DOHH2 (cell line): Measurements from ENCODE around the gene KLHL41.

Experiments
- H3F3A ChIP-seq: fragments of 200-600 bp; sonication (generic), shearing (Covaris generic); 2 replicates; pipeline ENCODE4 v1.6.0; 2016; ENCODE audit warnings: antibody characterized with exemption, mild to moderate bottlenecking; ENCODE audit not compliant: control insufficient read depth, insufficient read depth
- H3K27ac ChIP-seq: fragments of 200-600 bp; sonication (generic); 2 replicates; pipeline ENCODE4 v1.5.1; 2014; ENCODE audit warnings: low read depth, mild to moderate bottlenecking, low read length, moderate library complexity
- H3K27me3 ChIP-seq: fragments of 200-600 bp; sonication (generic); 2 replicates; pipeline ENCODE4 v1.6.1; 2014; ENCODE audit warnings: mild to moderate bottlenecking, low read length, mixed read lengths; ENCODE audit not compliant: control insufficient read depth
- H3K36me3 ChIP-seq: fragments of 200-600 bp; sonication (generic); 2 replicates; pipeline ENCODE4 v1.6.1; 2014; ENCODE audit warnings: mild to moderate bottlenecking, low read length, moderate library complexity, mixed read lengths; ENCODE audit not compliant: control insufficient read depth
- H3K4me1 ChIP-seq: fragments of 200-600 bp; sonication (generic); 2 replicates; pipeline ENCODE4 v1.6.1; 2014; ENCODE audit warnings: mild to moderate bottlenecking, low read length, mixed read lengths; ENCODE audit not compliant: control insufficient read depth
- H3K4me2 ChIP-seq: fragments of 200-600 bp; sonication (generic); 2 replicates; pipeline ENCODE4 v1.6.0; 2014; ENCODE audit warnings: mild to moderate bottlenecking, low read length, moderate library complexity
- H3K4me3 ChIP-seq: fragments of 200-600 bp; sonication (generic); 2 replicates; pipeline ENCODE4 v1.5.1; 2014; ENCODE audit warnings: mild to moderate bottlenecking, low read length, mixed read lengths
- H3K79me2 ChIP-seq: fragments of 200-600 bp; sonication (generic); 2 replicates; pipeline ENCODE4 v1.6.1; 2014; ENCODE audit warnings: mild to moderate bottlenecking, low read length, mixed read lengths; ENCODE audit not compliant: control insufficient read depth
- H3K9me2 ChIP-seq: fragments of 200-600 bp; sonication (generic); replicated peaks from 2 replicates; pipeline ENCODE4 v1.6.1; 2014; ENCODE audit warnings: mild to moderate bottlenecking, low read length, mixed read lengths; ENCODE audit not compliant: control insufficient read depth
- H3K9me3 ChIP-seq: fragments of 200-600 bp; sonication (generic); 2 replicates; pipeline ENCODE4 v1.6.1; 2014; ENCODE audit warnings: antibody characterized with exemption, low read length, mixed read lengths; ENCODE audit not compliant: control insufficient read depth, insufficient read depth
- H4K20me1 ChIP-seq: fragments of 200-600 bp; sonication (generic); 2 replicates; pipeline ENCODE4 v1.6.0; 2014; ENCODE audit warnings: low read depth, mild to moderate bottlenecking, antibody characterized with exemption, low read length, moderate library complexity; ENCODE audit not compliant: control insufficient read depth, insufficient read depth
- EZH2phosphoT487 ChIP-seq: fragments of 200-600 bp; sonication (generic); IDR thresholded peaks from 2 replicates; pipeline ENCODE4 v1.6.1; 2017; ENCODE audit warnings: borderline replicate concordance, mild to moderate bottlenecking, antibody characterized with exemption, low read length, moderate library complexity, mixed read lengths
- TF ChIP-seq, protein P1 (sequence below): fragments of 200-600 bp; sonication (generic); IDR thresholded peaks from one replicate; pipeline ENCODE4 v1.5.1; 2014; ENCODE audit warnings: antibody characterized with exemption, mild to moderate bottlenecking, low read depth, low read length; ENCODE audit not compliant: poor library complexity, severe bottlenecking

Gene KLHL41

DNA sequence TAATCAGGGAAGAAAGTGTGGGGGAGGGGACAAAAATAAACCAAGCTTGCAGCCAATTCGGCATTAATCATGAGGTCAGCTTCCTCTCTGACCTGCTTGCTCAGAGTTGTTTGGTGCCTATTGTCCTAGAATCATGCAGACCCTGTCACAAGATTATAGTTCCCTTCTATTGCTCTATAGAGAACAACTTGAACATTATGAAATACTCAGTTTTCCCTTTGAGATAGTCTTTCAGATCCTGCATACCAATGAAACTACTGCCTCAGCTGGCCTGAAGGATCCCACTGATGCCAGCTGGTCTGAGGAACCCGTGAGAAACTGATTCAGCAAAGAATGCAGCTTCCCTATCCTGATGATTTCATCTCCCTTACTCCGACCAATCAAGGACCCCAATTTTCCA is 31.2 kb upstream of the KLHL41 start:
- H3F3A ChIP-seq = no peaks in the 10 kb centered on the region
- H3K9me3 ChIP-seq = no peaks in the 10 kb centered on the region
- peaks cover 12% of the 10 kb centered on the region for H3K4me1 ChIP-seq
- no peaks in the 10 kb centered on the region for H4K20me1 ChIP-seq
- H3K27ac ChIP-seq = no peak overlapping the region
- no peaks in the 10 kb centered on the region for H3K36me3 ChIP-seq
- TF ChIP-seq, protein P1, sequence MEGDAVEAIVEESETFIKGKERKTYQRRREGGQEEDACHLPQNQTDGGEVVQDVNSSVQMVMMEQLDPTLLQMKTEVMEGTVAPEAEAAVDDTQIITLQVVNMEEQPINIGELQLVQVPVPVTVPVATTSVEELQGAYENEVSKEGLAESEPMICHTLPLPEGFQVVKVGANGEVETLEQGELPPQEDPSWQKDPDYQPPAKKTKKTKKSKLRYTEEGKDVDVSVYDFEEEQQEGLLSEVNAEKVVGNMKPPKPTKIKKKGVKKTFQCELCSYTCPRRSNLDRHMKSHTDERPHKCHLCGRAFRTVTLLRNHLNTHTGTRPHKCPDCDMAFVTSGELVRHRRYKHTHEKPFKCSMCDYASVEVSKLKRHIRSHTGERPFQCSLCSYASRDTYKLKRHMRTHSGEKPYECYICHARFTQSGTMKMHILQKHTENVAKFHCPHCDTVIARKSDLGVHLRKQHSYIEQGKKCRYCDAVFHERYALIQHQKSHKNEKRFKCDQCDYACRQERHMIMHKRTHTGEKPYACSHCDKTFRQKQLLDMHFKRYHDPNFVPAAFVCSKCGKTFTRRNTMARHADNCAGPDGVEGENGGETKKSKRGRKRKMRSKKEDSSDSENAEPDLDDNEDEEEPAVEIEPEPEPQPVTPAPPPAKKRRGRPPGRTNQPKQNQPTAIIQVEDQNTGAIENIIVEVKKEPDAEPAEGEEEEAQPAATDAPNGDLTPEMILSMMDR = no peak
- no peak for TF ChIP-seq EZH2phosphoT487
- no peaks in the 10 kb centered on the region for H3K79me2 ChIP-seq
- no peaks in the 10 kb centered on the region for H3K9me2 ChIP-seq
- H3K4me3 ChIP-seq = no peak overlapping the region
- H3K4me2 ChIP-seq = no peak overlapping the region
- no peaks in the 10 kb centered on the region for H3K27me3 ChIP-seq

DNA sequence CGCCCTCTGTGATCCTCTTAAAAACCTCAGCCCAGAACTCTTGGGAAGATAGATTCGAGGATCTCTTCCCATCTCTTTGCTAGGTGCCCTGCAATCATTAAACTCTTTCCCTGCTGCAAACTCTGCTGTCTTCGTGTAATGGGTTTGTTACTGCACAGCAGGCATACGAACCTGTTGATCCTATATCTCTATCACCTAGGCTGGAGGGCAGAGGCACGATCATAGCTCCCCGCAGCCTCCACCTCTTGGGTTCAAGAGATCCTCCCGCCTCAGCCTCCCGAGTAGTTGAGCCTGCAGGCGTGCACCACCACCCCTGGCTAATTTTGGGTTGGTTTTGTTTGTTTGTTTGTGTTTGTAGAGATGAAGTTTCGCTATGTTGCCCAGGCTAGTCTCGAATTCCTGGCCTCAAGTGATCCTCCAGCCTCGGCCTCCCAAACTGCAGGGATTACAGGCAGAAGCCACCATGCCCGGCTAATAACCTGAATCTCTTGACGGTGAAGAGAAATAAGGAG is 30.7 kb upstream of the KLHL41 start:
- H3K36me3 ChIP-seq = no peaks in the 10 kb centered on the region; the same call in 1 of the 2 replicates
- no peaks in the 10 kb centered on the region for H3K79me2 ChIP-seq
- H3K4me2 ChIP-seq = peak overlapping the region; percentile 91
- TF ChIP-seq EZH2phosphoT487 = no peak
- TF ChIP-seq, protein P1 = no peak
- peaks cover 12% of the 10 kb centered on the region for H3K4me1 ChIP-seq
- no peaks in the 10 kb centered on the region for H3F3A ChIP-seq
- H4K20me1 ChIP-seq = no peaks in the 10 kb centered on the region
- no peaks in the 10 kb centered on the region for H3K9me2 ChIP-seq
- no peaks in the 10 kb centered on the region for H3K9me3 ChIP-seq
- H3K27ac ChIP-seq = no peak overlapping the region
- peak overlapping the region; percentile 84 for H3K4me3 ChIP-seq
- no peaks in the 10 kb centered on the region for H3K27me3 ChIP-seq

DNA sequence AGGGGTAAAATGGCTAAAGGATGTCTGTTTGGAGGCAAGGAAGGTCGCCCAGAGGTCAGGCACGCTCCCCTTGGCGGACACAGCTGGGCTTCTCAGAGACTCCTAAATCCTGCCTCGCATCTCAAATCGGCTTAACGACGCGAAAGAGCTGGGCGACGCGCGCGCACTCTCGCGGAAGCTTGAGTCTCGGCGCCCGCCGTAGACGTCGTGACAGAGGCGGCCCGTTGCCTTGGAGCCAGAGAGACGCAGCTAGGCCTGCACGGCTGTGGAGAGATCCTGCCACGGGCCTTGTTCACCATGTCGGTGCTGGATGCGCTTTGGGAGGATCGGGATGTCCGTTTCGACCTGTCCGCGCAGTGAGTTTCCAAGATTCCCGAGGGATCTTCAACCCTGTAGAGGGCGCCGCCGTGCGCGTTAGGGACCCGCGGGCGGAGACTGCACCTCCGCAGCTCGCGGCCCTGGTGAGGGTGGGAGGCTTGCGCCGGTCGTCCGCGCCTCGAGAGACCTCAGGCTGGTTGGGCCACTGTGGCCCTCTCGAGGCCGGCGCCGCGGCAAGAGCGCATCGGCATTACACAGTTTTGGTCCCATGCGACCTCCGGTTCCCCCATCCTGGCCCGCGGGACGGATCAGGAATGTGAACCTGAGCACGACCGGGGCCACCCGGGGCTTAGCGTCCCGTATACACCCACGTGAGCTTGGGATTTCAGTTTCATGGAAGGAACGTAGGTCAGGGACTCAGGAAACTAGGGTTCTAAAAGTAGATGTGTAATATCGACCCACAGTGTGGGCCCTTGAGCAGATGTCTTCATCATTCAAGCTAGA is 30.0 kb upstream of the KLHL41 start, which contains the start of gene BBS5:
TSS of gene BBS5 (plus strand) at position 238 of the 822 bp plus-strand sequence. CDS start at position 298, 60 bp downstream.
- Histone ChIP-seq H3K79me2 (no peaks in the 10 kb centered on the region), H3K36me3 (no peaks in the 10 kb centered on the region; the same call in 1 of the 2 replicates), H3K9me2 (no peaks in the 10 kb centered on the region), H3F3A (no peaks in the 10 kb centered on the region), H3K4me3 (peak within 1 kb of the TSS; percentile 84), H4K20me1 (no peaks in the 10 kb centered on the region), H3K9me3 (no peaks in the 10 kb centered on the region), H3K27ac (no peak within 1 kb of the TSS), H3K27me3 (no peaks in the 10 kb centered on the region), H3K4me2 (peak within 1 kb of the TSS; percentile 91), H3K4me1 (peaks cover 12% of the 10 kb centered on the region)
- TF ChIP-seq EZH2phosphoT487 = no peak
- TF ChIP-seq, protein P1 = peak; percentile 71
